Activated CD4-positive, alpha-beta T cell treated with anti-CD3 and anti-CD28 coated beads, Interleukin-2, amount 50 U/mL, for 48 hours (primary cell): ENCODE results near the gene SYTL1.

Source experiments
- DNase-seq, 2 experiments: peaks; one replicate each; pipeline ENCODE4 v3.0.0-alpha.2; 2020

The SYTL1 gene

DNA sequence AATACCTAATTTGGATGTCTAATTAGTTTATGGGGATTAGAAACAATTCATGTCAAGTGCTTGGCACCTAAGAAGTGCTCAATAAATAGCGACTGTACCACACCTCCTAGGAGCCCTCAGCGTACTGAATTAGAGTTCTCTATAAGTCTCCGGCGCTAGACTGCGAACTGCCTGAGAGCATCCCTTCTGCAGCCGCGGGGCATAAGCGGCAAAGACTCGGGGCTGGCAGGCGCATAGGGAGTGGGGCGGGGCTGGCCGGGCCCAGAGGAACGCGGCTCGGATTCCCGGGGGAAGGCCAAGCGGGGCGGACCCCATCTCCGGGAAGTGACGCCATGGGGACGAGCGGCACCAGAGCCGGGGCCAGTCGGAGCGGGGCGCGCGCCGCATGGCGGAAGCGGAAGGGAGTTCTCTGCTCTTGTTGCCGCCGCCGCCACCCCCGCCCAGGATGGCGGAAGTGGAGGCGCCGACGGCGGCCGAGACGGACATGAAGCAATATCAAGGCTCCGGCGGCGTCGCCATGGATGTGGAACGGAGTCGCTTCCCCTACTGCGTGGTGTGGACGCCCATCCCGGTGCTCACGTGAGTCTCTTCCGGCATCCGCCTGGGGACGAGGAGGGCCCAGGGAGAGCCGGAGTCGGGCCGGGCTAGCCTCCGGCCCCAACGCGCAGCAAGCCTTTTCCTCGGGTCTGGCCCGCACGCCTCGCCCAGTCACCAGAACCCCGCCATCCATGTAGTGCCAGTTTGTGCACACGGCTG lies 19.8 kb upstream of the SYTL1 start, which contains the start of gene TMEM222:
Gene TMEM222 (plus strand): TSS at position 351 of the 756 bp plus-strand sequence. CDS start 35 bp downstream, at position 386.
- DNase-seq, result peak; percentile 96 to 97

DNA sequence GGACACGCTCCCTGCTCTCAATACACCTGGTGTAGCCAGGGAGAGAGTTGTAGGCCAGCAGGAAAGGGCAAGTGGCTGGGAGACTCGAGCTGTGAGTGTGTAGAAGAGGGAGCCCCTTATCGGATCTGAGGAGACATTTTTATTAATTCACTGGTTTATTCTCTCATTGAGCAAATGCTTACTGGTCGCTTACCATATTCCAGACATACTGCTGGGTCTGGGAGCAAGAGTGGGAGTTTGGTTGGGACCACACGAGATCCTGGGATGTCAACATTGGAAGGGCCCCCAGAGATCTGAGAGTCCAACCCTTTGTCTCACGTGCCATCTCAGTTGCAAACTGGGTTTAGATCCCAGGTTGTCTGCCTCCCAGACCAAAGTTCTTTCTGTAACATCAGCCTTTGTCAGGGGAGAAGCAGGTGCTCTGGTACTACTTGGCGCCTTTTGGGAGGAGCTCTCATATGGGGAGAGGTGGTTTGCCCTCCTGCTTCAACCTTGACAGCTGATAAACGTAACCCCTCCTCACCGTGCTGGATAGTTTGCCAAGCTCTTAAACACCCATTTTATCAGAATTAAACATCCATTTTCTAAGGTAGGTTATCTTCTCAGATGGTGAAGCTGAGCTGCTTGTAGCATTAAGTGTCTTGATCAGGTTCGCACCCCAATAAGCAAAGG lies 19.1 kb upstream of the SYTL1 start:
- DNase-seq, result no peak

DNA sequence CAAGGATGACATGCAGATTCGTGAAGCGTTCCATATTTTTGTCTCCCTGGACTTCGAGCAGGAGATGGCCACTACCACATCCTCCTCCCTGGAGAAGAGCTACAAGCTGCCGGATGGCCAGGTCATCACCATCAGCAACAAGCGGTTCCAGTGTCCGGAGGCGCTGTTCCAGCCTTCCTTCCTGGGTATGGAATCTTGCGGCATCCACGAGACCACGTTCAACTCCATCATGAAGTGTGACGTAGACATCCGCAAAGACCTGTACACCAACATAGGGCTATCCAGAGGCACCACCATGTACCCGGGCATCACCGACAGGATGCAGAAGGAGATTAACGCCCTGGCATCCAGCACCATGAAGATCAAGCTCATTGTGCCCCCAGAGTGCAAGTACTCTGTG lies 16.5 kb upstream of the SYTL1 start:
- DNase-seq, result no peak

DNA sequence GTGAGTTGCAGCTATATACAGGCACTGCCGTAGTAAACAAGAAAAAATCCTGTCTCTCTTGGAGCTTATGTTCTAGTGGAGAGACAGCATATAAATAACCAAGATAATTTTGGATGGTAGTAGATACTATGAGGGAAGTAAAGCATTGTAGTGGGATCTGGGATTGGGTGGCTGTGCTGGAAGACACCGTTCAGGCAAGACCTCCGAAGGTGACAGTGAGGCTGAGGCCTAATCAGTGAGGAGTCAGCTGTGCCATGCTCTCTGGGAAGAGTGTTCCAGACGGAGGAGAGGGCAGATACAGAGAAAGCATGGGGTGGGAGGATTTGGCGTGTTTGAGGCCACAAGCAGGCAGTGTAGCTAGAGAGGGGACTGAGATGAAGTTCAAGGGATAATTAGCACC lies 13.9 kb upstream of the SYTL1 start:
- no peak for DNase-seq

DNA sequence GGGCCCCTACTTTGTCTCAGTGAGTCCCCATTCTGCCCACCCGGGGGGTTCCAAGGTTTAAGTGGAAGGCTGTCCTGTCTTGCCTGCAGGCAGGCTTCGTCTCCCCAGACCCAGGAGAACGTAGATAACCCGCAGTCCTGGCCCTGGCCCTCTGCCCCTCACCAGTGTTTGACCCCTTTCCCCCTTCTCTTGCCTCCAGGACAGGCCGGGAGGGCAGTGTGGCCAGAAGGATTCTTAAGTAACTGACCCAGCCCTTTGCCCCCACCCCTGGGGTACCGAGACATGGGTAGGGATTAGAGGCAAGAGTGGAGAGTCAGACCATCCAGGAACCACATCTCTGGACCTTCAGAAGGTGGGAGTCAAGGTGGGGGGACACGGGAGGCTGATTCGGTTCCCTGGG lies 11.0 kb upstream of the SYTL1 start:
- DNase-seq, result no peak

DNA sequence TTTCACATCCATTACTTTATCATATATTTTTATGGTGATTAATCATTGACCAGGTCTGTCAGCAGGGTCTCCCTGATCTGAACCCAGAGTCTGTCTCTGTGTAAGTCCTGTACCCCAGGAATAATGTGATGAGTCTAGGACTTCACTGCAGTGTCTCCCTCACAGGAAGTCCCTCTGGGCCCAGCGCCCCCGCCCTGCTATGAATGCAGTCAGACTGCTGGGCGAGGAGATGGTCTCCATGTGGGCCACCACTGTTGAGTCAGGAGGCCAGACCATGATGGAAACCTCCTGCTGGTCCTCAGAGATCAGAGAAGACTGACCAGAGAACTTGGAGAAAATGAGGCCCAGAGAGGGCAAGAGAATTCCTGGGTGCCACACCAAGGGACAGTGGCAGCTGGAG lies 10.4 kb upstream of the SYTL1 start:
- no peak for DNase-seq

DNA sequence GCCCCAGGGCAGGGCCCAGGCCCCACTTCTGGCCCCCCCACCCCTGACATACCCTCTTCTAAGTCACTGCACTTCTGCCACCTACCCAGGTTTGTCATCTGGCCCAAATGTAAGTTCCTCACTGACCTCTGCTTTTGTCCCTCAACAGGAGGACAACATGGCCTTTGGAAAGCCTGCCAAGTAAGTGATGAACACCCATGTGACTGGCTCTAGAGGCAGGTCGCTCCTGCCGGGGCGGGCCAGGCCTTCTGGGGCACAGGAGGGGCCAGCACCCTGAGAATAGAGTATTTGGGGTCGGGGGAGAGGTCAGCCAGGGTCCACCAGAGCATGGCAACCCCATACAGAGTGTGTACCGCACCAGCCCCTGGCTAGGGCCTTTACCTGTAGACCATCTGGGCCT lies 9.9 kb upstream of the SYTL1 start:
- no peak for DNase-seq

DNA sequence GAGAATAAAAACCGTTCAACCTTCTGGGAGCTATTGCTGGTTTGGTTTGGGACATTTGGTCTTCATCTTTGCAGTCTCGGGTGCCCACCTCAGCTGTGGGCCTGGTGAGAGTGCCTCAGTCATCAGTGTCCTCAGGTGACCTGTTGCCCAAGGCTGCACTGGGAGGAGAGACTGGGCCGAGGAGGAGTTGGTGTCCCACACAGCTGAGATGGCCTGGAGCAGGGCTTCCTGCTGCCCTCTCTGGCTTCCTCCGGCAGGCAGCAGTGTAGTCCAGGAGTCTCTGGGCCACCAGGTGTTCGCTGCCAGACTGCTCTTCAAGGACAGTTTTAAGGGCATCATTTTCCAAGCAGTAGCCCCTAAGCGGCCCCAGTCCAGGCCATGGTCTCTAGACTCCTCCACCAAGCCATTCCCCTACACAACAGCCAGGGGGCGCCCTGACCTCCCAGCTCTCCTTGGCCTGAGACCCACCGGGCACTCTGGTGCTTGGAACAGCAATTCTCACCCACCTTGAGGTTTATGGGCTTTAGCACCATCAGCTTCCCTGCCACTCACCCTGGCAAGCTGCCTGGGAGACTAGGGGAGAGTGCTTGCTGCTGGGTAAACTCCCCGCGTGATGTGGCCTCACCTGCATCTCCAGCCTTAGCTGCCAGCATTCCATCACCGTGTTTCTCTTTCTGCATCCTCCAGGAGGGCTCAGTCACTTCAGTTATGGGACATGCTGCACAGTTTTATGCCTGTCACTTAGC lies 9.1 kb upstream of the SYTL1 start:
- DNase-seq, result peak; percentile 61 to 65

DNA sequence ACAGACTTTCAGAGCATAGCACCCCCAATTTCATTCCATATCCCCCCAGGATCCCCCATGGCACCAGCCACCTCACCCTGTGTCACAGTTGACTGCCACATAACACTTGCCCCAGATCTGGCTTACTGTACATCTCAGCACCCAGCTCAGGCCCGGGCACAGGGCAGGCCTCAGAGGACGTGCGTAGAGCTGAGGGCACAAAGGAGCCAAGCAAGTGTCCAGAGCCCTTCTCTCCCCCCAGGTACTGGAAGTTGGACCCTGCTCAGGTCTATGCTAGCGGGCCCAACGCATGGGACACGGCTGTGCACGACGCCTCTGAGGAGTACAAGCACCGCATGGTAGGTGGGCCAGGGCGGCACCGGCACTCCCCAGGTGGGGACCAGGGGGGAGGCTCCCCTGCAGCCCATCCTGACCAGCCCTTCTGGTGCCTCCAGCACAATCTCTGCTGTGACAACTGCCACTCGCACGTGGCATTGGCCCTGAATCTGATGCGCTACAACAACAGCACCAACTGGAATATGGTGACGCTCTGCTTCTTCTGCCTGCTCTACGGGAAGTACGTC lies 8.0 kb upstream of the SYTL1 start:
- DNase-seq, result no peak

DNA sequence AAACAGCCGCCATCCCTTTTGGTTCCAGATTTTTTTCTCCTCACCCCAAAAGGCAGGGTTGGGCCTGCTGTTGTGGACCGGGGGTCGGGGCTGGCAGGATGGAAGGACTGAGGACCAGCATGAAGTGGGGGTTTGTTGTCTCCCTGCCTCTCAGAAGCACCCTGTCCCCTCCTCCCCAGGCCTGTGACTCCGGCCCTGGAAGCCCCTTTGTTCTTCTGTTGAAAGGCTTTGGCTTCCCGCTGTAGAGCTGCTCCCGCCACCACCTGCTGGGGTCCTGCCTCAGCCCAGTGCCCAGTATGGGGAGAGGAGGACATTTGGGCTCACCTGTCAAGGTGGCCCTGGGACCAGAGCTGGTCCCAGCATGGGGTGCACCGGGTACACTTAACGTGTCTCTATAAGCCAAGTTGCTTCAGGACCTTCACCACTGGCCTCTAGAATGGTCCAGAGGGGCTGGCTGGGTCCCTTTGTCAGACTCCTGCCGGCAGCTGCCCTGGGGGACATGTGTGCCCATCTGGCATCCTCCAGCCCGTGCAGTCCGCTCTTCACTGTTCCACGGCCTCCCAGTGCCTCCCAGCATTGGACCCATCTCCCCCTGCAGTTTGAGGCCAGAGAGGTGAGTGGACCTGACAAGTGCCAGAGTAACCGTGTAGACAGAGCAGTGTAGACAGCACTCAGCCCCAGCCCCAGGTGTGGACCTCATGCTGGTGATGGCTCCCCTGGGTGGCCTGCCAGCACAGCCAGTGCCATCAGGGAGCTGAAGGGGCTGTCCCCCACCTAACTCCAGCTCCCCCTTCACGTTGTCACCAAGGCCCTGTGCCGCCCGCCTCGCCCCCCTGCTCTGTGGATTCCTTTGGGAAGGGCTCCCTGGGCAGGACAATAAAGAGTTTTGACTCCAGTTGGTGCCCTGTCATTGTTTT lies 6.1 kb upstream of the SYTL1 start:
- DNase-seq, result no peak

DNA sequence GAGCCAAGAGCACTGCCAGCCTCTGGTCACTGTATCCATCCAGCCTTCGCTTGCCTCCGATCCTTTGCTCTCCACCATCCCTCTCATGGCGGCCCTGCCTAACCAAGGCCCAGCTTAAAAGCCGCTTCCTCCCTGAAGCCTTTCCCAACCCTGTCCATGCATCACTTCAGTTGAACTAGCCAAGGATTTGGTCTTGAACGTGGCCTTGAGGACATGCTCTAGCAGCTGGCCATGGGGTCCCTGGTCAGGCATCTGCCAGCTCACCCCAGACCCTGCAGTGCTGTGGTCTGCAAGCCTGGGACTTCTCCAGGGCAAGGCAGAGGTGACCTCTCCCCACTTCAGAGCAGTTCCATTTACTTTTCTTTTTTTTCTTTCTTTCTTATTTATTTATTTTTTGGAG lies 5.1 kb upstream of the SYTL1 start:
- DNase-seq, result no peak

DNA sequence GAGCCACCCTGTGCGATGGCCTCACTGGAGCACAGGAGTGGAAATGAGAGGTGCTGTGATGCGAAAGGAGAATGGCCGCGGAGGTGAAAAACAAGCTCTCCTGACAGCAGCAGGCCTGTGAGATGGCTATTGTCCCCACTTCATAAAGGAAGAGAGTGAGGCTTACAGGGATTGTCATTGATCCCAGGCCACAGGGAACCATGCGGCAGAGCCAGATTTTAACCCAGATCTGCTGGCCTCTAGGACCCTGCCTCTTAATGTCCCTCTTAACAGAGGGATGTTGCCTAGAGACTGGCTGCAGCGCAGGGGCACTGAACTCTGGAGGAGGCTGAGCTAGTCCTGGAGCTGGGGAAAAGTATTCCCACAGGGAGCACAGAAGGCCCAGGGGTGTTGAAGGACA lies 3.1 kb upstream of the SYTL1 start:
- no peak for DNase-seq

DNA sequence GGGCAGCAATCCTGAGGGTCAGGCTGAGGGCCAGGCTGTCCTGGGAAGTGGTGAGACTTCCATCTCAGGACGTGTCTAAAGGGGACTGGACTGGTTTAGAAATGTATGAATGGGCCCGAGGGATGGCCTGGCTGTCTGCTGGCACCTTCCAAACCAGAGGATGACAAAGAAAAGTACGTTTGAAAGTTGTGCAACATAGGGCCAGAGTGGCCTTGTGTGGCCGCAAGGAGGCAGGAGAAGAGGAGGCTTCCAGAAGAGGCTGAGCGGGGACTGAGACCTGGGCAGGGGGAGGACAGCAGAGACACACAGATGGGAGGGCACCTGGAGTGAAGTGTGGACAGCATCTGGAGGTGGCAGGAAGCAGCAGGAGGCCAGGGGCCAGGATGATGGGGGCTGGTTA lies 2.6 kb upstream of the SYTL1 start:
- no peak for DNase-seq

DNA sequence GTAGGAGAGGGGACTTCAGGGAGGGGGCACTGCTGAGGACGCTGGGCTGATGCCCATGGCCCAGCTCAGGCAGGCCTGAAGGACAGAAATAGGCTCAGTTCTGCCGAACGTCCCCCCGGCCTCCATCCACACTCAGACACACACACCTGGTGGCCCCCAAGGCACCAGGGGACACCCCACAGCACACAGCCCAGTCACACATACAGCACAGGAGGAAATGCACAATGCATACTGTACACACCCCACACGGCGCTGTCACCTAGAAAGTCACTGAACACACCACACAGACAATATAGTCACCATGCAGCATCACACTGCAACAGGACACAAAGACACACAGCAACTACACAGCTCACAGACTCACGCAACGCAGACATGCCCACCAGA lies 562 bp downstream of the SYTL1 start:
- peak; percentile 36 to 49 for DNase-seq

DNA sequence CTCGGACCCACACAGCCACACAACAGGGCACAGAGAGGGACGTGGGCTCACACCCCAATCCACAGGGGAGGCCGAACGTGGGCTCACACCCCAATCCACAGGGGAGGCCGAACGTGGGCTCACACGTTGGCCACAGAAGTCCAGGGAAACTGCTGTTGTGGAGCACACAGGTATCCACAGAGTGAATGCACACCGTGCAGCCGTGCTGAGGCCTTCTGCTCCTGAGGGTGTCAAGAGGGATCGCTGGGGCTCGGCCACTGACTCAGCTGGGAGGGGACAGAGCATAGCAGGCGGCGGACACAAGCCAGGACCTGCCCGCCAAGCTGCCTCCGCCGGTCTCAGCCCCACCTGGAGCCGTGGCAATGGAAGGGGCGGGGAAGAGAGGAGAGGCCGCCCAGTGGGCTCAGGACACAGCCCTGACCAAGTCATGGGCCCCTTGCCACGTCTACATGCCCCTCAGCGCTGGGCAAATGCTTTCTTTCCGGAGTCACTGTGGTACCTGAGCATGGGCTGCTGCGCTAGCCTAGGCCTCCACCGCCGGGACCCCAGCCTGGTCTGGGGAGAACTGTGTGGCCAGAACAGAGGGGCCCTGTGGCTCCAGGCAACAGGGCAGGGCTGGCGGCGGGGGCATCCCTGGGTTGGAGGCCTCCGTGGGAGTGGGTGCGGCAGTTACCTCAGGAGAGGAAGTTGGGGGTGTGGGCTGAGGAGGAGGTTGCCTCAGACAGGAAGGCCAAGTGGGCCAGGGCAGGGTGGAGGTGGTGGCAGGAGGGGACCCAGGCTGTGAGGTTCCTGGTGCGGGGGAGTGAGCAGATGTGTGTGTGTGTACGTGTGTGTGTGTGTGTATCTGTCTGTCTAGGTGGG lies 1.2 kb downstream of the SYTL1 start:
- peak; percentile 66 to 70 for DNase-seq

DNA sequence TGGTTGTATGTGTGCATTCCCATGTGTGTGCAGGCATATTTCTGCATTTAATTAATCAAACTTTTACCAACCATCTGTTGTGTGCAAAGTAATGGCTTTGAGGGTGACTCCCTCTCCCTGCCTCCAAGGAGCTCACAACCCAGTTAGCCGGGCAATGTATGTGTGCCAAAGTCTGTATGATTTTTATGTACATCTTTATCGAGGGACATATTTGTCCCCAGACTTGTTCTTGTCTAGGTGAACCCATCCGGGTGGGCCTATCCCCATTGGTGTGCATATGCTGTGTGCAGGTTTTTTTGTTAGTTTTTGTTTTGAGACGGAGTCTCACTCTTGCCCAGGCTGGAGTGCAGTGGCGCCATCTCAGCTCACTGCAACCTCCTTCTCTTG lies 1.8 kb downstream of the SYTL1 start:
- DNase-seq, result no peak

DNA sequence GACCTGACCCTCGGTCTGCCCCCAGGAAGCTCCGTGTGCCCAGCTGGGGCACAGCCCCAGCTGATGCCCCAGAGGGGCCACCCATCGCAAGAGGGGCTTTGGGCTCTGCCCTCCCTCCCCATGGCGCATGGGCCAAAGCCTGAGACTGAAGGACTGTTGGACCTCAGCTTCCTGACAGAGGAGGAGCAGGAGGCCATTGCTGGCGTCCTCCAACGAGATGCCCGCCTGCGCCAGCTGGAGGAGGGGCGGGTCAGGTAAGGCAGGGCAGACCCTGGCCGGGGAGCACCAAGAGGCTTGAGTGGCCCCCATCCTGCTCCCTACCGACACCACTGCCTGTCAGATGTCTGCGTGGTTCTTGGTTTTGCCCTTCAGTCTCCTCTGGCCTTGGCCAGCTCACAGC lies 3.5 kb downstream of the SYTL1 start:
- DNase-seq, result no peak

DNA sequence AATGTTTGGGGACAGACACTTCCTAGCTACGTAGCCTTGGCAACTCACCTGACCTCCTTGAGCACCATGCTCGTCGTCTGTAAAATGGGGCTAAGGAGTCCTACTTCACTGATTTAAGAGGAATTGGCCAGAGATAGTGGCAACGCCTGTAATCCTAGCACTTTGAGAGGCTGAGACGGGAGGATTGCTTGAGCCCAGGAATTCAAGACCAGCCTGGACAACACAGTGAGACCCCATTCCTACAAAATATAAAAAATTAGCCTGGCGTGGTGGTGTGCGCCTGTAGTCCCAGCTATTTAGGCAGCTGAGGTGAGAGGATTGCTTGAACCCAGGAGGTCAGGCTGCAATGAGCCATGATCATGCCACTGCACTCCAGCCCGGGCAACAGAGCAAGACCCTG lies 4.5 kb downstream of the SYTL1 start:
- DNase-seq, result no peak

DNA sequence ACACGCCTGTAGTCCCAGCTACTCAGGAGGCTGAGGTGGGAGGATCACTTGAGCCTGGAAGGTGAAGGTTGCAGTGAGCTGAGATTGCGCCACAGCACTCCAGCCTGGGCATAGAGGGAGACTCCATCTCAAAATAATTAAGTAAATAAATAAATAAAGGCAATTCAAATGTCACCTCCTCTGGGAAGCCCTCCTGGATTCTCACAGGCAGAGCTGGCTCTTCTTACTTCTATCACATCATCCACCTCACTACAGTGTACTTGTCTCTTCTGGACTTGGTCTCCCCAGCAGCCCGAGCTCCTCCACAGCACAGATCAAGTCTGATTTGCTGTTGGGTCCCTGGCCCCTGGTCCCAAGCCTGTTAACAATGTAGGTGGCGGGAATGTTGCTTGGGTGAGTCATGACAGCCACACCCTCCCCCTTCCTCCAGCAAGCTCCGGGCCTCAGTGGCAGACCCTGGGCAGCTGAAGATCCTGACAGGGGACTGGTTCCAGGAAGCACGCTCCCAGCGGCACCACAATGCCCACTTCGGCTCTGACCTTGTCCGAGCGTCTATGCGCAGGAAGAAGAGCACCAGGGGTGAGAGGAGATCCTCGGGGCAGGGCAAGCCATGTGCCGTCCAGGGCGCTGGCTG lies 5.3 kb downstream of the SYTL1 start:
- DNase-seq, result no peak

DNA sequence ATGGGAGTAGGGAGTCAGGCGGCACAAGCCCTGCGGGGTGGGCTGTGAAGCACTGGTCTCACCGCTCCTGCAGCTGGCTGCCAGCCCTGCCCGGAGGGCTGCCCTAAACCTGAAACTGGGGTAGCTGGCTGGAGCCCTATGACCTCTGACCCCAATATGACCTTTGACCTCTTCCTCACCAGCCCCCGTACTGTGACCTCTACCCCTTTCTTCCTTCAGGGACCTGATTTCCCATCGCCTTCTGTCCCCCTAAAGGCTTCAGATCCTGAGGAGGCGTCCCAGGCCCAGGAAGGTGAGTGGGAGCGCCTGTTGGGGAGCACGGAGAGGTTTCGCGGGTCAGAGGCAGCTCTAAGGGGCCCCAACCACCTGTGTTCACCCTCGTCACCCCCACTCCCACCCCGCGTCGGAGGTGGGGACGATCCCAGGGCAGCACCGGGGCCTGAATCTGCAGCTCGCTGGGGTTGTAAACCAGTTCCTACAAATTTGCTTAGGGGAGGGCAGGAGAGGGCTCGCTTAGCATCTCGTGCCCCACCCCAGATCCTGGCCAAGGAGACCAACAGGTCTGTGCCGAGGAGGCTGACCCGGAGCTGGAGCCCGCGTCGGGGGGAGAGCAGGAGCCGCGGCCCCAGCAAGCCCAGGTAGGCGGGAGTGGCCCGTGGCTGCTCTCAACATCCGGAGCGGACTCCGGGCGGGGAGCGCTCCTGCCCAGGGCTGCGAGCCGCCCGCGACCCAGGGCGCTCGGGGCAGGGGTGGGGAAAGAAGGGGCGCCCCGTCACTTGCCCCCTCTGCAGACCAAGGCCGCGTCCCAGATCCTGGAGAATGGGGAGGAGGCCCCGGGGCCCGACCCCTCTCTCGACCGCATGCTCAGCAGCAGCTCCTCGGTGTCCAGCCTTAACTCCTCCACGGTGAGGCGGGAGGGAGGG lies 7.3 kb downstream of the SYTL1 start:
- DNase-seq, result no peak
